GM19238 (cell line): ENCODE measurements around the gene UNC13B.
"Not testable (repeated sequence)": the region's sequence is repeated elsewhere in the genome, so short reads cannot be mapped to it uniquely, and the experiment has no call there.

Experiments
- DNase-seq: peaks from one replicate; pipeline ENCODE4 v3.0.0; 2011; ENCODE audit warnings: low spot score; ENCODE audit not compliant: insufficient read length

UNC13B gene

DNA sequence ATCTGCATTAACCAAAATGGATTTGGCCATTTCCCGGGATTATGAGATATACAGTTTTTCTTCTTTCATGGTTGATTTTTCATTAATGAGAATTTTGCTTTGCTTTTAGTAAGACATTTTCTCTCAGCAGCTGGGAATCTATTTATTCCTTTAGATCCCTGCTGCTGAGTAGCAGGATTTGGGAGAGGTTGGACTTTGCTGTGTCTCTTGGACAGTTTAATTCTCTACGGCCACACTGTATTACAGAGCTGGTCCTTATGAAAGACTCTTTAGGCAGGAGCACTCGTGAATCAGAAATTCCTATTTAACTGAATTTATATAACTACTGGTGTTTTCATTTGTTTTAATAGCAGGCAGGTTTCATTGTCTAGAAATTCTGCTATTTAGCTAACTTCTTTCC lies 1.6 kb downstream of the UNC13B start:
- DNase-seq, result no peak

- DNase-seq, result no peak
These were observed 2.9 kb downstream of the UNC13B start for GRCh38 chr9:35164711-35165110.

GRCh38 chr9:35167429-35167828 lies 5.6 kb downstream of the UNC13B start:
- DNase-seq, result not testable (repeated sequence)

DNA sequence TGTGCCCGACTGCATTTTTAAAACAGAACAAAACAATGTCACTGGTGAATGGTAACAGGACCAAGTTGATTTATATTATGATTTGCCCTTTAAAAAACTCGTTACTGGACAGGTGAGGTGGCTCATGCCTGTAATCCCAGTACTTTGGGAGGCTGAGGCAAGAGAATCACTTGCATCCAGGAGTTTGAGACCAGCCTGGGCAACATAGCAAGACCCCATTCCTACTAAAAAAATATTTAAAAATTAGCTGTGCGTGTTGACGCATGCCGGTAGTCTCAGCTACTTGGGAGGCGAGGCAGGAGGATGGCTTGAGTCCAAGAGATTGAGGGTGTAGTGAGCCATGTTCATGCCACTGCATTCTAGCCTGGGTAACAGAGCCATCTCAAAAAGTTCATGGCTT lies 7.2 kb downstream of the UNC13B start:
- no peak for DNase-seq

GRCh38 chr9:35172878-35173277 lies 11.1 kb downstream of the UNC13B start:
- no peak for DNase-seq

DNA sequence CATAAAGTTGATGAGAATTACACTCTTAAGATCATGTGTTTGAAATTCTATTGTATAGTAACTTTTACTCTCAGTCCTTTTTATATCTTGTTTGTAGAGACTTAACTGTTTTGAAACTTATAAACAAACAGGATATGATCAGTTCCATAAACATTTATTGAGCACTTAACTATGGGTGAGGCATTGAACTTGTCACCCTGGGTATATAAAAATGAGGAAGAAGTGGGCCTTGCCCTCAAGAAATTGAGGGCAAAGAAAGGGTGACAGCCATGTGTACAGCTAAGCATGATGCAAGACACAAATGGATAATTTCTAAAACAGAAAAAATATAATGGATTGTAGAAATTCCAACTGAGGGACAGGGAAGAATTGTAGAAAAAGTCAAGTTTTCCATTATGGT lies 15.7 kb downstream of the UNC13B start:
- no peak for DNase-seq

DNA sequence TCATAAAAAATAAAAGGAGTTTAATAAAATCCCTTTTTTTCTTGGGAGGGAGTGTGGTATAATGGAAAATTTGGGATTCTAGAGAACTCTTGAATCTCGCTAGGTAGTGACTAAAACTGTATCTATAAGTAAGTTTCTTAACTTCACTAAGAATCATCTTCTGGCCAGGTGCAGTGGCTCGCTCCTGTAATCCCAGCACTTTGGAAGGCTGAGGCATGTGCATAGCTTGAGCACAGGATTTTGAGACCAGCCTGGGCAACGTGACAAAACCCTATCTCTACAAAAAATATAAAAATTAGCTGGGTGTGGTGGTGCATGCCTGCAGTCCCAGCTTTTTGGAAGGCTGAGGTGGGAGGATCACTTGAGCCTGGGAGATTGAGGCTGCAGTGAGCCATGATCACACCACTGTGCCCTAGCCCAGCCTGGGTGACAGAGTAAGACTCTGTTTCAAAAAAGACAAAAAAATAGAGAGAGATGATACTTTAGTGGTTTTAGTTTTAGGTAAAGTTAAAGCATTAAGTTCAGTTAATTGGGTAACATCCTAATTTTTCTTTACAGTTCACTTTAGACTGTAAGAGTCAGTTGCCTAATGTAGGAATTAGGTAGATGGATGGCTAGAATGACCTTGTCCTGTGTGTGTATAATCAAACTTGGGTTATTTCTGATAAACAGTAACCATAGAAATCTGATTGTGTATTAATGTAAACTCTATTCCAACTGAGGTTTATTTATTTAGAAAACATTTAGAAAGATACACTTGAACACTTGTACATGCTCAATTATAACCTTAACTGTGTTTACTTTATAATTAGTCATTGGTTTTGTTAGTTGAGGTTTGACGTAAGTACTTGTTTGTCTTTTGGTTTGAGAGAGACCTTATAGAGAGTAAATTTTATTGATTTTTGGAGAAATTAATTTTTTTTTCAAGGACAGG lies 17.8 kb downstream of the UNC13B start:
- DNase-seq, result no peak

DNA sequence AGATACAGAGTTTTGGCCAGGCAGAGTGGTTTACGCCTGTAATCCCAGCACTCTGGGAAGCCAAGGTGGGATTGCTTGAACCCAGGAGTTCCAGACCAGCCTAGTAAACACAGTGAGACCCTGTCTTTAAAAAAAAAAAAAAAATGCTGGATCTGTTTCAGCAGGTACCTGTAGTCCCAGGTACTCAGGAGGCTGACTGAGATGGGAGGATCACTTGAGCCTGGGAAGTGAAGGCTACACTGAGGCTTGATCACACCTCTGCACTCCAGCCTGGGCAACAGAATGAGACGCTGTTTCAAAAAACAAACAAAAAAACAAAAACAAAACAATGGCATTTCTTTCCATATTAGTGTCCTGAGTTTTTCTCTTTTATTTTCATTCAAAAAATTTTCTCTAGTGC lies 19.0 kb downstream of the UNC13B start:
- no peak for DNase-seq

DNA sequence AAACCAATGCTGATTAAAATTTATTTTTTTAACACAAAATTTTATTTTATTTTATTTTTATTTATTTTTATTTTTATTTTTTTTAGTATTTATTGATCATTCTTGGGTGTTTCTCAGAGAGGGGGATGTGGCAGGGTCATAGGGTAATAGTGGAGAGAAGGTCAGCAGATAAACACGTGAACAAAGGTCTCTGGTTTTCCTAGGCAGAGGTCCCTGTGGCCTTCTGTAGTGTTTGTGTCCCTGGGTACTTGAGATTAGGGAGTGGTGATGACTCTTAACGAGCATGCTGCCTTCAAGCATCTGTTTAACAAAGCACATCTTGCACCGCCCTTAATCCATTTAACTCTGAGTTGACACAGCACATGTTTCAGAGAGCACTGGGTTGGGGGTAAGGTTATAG lies 20.6 kb downstream of the UNC13B start:
- DNase-seq, result not testable (repeated sequence)

- DNase-seq, result not testable (repeated sequence)
These were observed 21.4 kb downstream of the UNC13B start for GRCh38 chr9:35182996-35183754.

DNA sequence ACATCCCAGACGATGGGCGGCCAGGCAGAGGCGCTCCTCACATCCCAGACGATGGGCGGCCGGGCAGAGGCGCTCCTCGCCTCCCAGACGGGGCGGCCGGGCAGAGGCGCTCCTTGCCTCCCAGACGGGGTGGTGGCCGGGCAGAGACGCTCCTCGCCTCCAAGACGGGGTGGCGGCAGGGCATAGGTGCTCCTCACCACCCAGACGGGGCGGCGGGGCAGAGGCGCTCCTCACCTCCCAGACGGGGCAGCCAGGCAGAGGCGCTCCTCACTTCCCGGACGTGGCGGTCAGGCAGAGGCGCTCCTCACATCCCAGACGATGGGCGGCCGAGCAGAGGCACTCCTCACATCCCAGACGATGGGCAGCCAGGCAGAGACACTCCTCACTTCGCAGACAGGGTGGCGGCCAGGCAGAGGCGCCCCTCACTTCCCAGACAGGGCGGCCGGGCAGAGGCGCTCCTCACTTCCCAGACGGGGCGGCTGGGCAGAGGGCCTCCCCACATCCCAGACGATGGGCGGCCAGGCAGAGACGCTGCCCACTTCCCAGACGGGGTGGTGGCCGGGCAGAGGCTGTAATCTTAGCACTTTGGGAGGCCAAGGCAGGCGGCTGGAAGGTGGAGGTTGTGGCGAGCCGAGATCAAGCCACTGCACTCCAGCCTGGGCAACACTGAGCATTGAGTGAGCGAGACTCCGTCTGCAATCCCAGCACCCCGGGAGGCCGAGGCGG lies 22.1 kb downstream of the UNC13B start:
- not testable (repeated sequence) for DNase-seq

DNA sequence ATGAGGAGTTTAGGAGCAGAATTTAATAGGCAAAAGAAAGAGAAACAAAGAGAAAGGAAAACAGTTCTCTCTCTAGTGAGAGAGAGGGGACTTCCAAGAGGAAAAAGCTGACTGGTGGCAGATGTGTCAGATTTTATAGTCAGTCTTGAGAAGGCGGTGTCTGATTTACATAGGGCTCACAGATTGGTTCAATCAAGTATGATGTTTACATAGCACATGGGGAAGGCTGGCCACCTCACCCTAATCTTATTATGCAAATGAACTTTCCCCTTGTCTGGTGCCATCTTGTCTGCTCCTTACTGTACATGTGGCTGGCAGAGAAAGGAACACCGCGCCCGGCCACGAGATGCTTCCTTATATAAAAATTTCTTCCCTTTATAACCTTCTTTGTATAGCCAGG lies 24.7 kb downstream of the UNC13B start:
- DNase-seq, result no peak

DNA sequence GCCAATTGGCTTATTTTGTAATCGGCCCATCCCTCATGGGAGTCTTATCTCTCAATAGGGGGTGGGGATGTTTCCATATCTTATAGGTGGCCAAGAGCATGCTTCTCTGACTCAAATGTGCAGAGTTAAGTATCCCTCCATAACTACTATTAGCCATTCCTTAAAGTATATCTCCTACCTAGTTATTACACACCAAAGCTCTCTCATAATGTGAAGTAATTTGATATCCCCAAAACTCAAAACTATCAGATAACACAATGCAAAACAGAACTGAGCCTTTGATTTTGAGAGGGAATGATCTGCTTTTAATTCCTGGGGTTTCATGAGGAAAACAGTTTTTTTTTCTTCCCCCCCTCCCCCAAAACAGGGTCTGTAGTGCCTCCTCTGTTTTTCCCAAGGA lies 28.4 kb downstream of the UNC13B start:
- no peak for DNase-seq

GRCh38 chr9:35191105-35191504 lies 29.3 kb downstream of the UNC13B start:
- DNase-seq, result no peak

GRCh38 chr9:35193762-35194161 lies 32.0 kb downstream of the UNC13B start:
- DNase-seq, result no peak

- no peak for DNase-seq
These were observed 33.9 kb downstream of the UNC13B start for GRCh38 chr9:35195683-35196082.

GRCh38 chr9:35198191-35198590 lies 36.4 kb downstream of the UNC13B start:
- no peak for DNase-seq

DNA sequence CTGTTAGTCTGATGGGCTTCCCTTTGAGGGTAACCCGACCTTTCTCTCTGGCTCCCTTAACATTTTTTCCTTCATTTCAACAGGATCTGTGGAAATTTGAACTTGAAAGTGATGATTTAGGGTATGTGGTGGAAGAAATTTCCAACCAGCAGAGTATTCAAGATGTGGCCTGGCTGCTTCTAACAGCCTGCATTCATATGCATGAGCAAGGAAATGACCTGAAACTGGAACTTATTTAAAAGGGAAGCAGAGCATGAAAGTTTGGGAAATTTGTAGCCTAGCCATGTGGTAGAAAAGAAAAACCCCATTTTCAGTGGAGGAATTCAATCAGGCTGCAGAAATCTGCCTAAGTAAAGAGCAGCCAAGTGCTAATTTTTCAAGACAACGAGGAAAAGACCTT lies 41.7 kb downstream of the UNC13B start:
- no peak for DNase-seq

- no peak for DNase-seq
These were observed 43.5 kb downstream of the UNC13B start for GRCh38 chr9:35205340-35205739.

GRCh38 chr9:35211854-35212253 lies 50.0 kb downstream of the UNC13B start:
- no peak for DNase-seq

DNA sequence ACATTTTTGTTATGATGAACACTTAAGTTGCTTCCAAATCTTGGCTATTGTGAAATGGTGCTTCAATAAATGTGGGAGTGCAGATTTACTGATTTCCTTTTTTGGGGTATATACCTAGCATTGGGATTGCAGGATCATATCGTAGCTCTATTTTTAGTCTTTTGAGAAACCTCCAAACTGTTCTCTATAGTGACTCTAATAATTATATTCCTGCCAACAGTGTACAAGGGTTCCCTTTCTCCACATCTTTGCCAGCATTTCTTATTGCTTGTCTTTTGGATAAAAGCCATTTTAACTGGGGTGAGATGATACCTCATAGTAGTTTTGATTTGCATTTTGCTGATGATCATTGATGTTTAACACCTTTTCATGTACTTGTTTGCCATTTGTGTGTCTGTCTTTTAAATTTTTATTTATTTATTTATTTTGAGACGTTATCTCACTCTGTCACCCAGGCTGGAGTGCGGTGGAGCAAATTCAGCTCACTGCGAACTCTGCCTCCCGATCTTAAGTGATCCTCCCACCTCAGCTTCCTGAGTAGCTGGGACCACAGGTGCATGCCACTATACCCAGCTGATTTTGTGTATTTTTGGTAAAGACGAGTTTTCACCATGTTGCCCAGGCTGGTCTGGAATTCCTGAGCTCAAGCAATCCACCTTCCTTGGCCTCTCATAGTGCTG lies 59.0 kb downstream of the UNC13B start:
- DNase-seq, result no peak
